Fibroblast of skin of left quadriceps (primary cell): Measurements from ENCODE around the gene WLS.

Experiments
- DNase-seq, 2 experiments: peaks; one replicate each; pipeline ENCODE4 v3.0.0-alpha.2; 2013; ENCODE audit warnings: low read depth in 2 of 2

The WLS gene

DNA sequence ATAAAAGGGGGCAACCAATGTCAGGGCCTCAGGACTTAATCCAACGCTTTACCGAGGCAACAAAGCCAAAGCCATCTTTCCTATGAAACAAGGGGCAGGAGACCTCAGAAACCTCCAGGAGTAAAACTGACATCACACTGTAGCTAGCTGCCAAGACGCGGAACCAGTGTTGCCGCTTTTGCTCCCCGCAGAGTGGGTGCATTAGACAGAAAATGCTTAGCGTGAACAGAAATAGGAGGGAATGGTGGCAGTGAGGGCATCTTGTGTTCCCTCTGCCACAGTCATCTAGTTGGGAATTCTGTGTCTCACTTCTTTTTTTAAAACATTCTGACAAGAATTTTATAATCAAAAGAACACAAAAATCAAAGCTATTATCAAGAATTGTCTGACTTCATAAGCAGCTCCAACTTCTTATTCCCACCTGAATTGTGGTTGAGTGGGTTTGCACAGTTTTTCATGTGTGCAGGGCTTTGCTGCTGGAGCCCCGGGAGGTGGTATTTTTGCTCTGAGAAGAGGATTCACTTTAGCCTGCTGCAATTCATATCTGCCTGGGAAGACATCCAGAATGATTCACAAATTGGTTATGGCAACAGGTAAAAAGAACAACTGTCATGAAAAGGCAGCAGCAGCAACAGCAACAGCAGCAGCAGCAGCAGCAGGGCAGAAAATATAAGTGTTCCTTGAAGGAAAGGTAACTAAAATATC, 99.7 kb downstream of the WLS start:
- DNase-seq: peak; percentile 15 to 21

DNA sequence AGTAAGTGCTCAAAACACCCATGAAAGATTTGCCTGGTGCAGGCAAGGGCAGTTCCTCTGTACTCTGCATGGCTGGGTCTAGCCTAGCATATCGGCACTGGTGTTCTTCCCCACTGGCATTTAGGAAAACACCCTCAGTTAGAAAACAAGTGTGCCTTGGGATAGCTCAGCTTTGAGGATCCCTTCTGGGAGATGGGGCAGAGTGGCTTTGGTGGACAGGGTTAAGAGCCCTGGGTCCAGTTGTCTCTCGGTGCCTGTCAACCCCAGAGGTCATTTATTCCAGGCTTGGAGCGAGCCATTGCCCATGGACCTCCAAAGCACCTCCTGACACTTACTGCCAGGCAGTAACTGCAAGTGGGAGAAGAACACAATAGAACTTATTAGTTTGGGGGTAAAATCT, 101.1 kb downstream of the WLS start:
- DNase-seq: no peak

DNA sequence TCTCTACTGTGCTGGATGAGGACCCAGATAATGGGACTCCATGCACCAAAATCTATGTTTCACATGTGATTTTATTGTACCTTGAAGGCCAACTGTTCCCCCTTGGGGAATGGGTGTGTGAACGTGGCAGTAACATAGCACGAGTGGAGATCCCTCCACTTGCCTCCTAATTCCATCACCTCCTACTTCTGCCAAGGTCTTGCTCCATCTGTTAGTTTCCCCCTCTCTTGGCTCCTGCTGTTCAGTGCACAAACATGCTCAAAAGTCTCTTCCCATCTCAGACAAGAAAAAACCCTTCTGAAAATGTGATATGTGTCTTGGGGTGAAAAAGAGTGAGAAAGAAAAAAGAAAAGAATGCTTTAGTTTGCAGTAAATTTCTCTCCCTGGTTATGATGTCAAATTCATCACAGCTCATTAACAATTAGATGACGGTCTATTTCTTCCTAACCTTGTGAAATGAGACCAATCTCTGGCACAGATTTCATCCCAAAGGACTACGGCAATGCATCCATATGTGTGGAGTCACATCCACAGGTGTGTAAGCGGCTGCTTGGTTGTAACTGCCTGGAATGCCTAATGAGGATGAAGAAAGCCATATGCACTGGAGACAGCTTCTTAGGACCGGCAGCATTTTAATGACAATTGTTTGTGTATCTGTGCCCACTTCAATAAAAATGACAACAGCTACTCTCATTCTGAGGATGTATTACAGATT, 102.6 kb downstream of the WLS start:
- no peak for DNase-seq

DNA sequence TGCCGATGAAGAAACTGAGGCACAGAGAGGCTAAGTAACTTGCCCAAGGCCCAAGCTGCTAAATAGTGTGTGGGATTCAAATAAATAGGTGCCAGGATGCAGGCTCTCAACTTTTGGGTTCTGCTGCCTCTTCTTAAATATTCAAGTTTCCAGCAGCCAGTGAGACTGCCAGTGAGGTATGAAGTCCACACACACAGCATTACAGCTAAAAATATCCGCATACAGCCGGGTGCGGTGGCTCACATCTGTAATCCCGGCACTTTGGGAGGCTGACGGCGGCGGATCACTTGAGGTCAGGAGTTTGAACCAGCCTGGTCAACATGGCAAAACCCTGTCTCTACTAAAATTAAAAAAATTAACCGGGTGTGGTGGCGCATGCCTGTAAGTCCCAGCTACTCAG, 103.5 kb downstream of the WLS start:
- DNase-seq: no peak

DNA sequence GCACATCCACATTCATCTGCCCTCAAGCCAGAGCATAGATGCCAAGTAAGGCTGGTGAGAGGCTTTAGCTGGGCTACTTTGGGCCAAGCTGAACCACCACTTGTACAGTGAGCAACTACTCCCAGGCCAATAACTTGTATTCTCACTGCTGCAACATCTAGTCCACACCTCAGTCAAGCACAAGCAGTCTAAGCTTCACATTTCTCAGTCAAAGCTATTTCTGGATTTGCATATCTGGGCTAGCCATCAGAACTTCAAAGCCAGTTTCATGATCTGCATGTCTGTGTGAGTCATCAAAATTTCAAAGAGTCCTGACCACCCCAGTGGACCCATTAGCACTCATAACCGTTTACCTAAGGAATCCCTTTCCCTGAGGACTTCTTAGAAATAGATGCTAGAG, 104.2 kb downstream of the WLS start:
- peak; percentile 17 to 20 for DNase-seq

DNA sequence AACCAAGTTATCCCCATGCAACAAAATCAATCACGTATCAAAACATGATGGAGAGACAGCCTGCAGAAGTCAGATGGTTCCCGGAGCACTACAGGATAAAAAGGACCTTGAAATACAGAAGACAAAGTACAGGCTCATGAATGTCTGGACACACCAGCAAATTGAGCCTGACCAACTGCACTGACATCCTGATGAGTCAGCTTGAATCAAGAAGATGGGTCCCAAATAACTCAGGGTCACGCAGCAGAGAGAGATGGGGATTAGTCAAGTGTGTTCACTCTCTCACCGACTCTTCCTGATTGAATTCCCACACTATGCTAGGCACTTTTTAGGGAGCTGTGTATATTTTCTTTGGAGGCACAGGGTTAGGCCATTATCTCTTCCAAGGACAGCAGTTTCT, 110.8 kb downstream of the WLS start:
- no peak for DNase-seq

DNA sequence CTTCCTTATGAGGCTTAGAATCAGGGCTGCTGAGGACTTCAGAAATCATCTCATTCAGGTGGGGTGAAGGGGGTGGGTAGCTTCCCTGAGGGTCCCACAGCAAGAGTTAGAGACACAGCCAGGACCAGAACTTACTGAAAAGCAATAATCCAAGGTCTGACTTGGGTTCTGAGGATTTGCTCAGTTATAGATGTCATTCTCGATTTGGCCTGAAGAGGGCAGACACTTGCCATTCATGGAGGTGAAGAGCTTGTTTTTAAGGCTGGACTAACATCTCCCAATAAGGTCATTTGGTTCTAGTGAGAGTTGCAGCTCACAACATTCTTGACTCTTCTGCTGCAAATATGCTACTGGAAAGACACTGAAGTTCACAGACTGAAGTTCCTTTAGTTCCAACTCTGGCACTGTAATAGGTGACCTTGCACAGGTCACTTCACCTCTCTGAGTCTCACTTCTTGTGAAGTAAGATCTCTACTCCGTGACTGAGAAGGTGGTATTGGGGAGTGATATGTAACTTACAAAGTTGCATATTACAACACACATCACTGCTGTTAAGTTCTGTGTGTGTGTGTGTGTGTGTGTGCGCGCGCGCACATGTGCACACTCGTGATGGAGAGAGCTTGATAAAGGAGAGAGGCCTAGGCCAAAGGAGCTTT, 112.1 kb downstream of the WLS start:
- peak; percentile 63 to 67 for DNase-seq

DNA sequence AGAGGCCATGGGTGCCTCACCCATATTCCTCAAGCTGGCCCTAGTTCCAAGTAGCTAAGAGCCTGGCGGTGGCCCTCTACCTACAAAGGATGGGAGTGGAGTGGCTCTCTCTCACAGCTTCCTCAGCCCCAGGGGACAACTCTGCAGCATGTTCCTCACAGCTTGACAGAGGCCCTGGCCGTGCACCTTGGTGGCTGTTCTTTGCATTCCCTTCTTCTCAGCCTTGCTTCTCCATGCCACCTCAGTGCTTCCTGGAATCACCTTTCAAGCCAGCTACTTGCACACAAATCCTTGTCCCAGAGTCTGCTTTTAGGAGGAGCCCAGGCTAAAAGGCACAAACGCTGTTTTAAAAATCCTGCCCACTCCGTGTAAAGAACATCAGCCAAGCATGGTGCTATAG, 112.9 kb downstream of the WLS start:
- DNase-seq: no peak

DNA sequence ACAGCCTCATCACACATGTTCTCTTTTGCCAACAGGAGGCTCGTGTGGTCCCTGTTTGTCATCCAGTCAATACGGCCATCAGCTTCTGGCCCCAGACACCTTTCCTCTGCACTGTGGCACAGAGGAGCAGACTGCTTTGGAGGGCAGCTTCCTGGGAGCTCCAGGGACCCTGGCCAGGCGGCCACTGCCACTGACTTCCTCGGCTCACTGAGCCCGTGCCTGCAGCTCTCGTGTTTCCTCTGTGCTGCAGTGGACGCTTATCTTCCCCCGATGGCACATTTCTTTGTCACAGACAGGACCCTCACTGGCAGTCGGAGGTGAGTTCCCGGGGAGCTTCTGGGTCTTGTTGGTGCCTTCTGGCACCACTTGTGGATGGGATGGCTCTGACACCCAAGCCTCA, 114.9 kb downstream of the WLS start:
- no peak for DNase-seq

DNA sequence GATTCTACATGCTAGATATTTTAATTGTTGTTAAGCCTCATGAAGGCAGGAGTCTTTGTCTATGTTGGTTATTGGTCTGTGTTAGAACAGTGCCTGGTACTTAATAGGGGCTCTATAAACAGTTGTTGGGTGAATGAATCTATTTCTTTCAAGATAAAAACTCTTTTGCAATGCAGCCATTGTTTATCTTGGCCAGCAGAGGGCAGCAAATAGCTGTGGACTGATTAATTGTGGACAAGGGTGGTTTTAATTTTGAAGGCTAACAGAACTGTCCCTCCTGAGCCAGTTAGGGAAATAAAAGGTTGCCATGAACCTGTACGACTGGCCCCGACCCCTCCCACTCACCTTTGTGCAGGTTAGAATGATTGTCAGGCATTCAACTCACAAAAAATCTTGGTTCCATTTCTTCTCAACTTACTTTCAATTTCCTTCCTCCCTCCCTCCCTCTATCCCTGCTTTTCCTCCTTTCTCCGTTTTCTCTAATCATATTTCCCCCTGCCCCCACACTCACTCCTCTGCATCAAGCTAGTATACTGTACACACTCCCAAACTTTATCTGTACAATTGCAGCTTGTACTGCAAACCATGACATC, 115.6 kb downstream of the WLS start:
- peak; percentile 24 to 29 for DNase-seq

DNA sequence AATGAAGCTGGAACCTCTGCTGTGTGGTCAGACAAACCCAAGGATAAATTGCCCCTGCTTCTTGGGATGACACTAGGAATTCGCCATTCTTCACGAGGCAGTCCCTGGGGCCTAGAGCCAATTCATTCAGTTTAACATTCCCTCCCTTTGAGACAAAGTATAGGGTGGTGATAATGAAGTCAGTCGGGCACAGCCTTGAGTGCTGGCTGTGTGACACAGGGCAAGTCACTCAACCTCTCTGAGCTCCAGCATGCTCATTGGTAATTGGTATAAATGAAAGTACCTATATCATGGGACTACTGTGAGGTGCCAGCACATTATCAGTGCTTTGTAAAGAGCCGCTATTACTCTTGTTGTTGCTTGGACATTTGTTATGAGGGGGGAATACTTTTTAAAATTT, 117.0 kb downstream of the WLS start:
- no peak for DNase-seq

DNA sequence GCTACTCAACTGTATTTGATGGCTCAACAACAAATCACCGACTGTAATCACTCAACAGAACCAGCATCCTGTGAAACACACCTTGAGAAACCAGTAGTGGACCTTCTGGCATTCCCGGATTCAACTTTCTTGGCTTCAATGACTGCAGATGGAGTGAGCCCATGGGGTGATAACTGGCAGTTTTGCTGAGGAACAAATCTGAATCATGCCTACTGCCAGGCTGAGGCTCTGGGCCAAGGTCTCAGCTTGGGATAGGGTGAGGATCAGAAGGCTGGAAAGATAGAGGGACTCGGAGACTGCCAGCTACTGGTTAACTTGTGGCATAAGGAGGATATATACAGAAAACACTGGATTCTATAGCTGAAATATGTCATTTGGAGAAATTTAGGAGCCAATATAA, 118.4 kb downstream of the WLS start:
- no peak for DNase-seq

DNA sequence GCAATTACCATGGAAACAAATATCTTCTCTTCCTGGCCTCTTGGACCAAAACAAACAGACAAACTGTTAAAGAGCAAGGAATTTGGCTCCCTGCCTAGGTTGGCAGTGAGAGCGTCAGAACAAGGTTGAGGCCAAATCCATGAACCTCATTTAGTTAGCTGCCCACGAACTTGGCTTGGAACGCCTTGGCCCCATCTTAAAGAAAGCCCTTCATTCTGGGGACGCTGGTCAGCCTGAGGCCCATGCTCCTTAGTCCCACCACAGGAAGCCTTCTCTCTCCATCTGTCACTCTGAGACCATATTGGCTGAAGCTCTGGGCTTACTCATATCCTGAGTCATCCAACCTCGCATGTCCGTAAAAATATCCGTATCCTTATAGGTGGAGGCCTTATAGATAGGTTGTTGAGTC, 119.5 kb downstream of the WLS start:
- DNase-seq: peak; percentile 40 to 47

DNA sequence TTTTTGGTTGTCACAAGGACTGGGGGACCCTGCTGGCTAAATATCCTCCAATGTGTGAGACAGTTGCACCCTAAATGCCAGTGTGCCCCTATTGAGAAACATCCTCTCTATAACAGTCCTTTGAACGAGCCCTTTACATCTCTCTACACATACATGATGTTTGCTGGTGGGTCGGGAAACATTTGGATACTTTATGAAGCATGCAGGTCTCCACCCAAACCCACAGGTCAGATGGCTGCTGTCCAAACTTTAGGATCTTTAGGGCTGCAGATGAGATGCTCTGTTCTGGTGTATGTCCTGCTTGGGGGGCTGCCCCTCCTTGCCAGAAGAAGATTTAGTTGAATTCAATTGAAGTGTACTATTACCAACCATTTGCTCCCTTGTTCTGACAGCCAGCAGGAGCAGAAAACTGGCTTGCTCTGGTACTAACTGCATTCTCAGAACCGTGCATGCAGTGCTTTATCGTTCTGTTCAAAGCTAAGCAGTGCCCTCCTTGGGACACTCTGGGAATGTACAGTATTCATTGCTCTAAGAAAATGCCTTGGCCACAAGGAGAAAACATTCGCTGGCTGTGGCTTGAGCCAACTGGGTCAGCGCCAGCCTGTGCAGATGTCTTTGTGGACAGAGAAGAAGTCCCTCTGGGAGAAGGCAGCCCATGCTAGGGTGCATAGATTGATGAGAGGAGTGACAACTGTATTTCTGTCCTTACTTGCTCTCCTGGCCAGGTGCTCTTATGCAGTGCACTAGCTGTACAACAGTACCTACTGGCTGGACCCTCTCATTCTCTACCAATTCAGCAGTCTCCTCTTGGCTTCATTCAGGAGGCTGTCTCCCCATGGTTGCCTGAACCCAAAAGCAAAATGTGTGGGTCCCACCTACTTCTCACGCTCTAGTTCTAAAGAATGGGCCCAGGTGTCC, 120.5 kb downstream of the WLS start:
- peak; percentile 67 to 69 for DNase-seq

DNA sequence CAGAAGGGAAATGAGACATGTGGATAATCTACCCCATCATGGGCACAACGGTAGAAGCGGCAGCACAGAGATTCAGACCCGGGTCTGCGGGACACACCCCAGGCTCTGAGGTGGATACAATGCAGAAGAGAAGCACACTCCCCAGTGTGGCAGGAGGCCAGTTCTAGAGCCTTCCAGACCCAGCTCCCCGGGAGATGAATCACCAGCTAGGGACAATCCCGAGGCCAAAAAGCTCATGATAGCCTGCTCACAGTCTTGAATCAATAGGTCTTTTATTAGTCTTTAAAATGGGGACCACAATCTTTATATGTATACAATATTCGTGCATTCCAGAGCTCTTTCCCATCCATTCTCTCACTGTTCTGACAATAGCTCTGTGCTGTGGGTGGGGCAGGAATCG, 124.6 kb downstream of the WLS start:
- no peak for DNase-seq

DNA sequence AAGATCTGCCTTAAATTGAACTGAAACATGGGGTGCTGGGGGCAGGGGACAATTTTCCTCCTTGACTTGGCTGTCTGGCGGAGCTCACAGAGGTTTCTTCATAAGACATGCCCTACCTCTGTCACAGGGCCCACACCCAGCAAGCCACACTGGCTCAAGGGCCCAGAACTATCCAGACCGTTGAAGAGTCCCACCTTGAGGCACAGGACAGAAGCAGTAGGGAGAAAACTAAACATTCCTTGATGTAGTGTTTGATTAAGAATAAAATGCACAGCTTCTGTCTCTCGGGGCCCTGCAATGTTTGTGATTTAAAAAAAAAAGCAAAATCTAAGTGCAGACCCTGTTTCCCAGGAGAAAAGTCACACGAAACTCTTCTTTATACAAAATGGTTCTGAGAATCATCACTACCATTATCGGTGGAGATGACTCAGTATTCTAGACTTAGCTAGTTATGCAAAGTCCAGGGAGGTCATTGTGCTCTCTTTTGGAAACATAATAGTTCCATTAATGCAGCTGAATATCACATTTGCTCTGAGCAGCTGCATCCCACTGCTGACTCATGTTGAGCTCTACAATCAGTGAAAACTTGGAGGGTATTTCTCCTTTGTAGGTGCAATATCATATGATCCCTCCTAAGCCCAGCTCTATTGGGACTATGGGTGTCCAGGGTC, 128.3 kb downstream of the WLS start:
- DNase-seq: peak; percentile 16 to 18

DNA sequence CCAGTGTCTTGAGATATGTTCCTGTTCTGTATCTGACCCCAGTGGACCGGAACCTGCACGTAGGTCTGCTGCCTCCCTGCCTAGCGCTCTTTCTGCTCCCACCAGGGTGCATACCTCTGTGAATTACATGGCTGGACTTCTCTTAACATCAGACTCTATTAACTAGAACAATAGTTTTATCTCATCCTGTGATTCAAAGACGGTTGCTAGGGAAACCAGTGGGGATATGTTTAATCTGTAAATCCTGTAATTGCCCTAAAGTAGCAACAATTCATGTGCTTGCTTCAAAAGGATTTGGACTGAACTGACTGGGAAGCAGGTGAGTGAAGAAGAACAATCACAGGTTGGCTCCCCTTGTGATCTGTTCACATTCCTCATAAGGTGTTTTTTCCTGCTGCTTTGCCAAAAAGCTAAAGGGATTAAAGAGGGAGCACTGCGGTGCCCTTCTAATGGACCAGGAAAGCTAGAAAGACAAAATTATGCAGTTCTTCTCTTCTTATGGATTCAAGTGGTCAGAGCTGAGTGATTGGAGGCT, 129.2 kb downstream of the WLS start:
- no peak for DNase-seq

DNA sequence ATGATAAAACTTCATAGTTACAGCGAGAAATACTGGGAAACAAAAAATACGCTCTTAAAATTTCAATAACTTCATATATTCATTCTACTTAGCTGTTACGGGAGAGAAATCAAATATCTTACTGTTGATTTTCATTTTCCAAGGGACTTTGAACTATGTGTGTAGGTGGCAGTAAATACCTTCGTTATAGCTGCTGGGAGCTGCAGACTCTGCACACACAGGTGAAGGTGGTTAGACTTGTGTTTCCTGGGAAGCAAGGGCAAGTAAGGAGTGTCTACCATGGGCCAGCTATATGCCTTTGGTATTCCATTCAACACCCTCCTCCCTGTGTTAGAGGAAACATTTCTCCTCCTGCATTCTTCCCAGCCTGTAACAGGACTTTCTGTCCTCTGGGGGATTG, 130.5 kb downstream of the WLS start:
- DNase-seq: no peak

DNA sequence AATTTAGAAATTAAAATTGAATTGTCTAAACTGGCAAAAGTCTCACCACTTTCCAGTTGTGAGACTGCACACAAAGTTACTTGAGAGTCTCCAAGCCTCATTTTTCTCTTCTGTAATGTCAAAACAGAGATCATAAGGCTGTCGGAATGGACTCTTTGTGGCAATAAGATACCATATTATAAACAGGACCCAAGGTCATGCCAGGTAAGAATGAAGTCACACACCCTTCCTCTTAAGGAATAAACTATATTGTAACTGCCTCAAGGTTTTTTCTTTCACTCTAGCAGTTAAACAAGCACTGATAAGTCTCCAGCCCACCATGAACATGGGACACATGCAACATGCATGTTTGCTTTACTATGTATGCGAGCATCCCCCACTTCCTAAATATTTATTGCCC, 131.8 kb downstream of the WLS start:
- no peak for DNase-seq

DNA sequence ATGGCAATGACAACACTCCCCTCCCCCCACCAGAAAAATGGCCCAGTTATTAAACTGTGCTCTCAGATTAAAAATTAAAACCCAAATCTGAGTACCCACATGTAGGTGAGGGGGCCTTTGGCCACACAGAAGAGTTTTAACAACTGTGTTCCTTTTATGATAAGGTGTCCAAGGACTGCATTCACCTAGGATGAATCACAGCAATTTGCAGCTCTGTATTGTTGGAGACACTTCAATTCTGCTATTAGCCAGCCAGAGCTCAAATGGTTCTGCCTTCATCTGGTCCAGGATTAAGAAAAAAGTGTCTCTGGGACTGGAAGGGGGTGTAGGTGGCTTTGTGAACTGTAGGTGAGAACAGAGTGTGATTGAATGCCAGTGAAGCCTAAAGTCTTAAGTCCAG, 138.6 kb downstream of the WLS start:
- DNase-seq: peak in 1 of 2 experiments; percentile 9

DNA sequence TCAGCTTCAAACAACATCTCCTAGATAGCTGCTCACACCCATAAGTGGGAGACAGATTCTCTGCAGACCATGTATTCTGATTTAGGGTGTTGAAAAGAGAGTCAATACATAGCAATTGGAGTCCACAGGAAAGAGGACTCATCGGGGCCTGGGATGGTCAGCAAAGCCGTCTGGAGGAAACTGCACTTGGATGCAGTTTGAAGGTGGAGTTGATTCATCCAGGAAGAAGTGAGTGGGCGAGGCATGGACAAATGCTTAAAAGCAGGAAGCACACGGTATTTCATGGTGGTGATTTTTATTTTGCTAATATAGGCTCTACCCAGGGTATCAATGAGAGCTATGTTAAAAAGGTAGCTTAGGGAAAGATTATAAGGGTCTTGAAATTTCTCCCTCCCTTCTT, 145.1 kb downstream of the WLS start:
- DNase-seq: no peak
